Glomerular visceral epithelial cell (primary cell): Measurements from ENCODE around the gene FNBP1L.

Experiments used
- DNase-seq: peaks from one replicate; pipeline ENCODE4 v3.0.0-alpha.2; 2016; ENCODE audit errors: extremely low spot score

FNBP1L gene

GRCh38 chr1:93591676-93592550 is 144.0 kb downstream of the FNBP1L start:
- DNase-seq, result peak; percentile 98

DNA sequence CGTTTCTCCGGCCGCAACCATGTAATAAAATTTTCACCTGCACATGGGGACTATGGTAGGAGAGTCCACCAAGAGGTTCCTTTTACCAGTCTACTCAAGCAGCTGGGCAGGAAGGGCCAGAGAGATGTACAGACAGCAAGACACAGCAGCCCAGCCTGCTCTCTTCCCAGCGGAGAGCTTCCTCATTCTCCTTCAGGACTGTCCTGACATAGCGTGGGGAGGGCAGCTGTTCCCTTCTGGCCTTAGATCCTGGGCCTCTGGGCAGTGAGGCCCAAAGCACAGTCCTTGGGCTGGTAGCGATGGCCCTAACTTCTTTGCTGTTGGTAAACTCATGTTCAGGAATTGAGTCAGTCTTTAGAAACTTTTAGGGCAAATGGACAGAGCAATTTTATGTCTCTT is 144.6 kb downstream of the FNBP1L start:
- peak; percentile 73 for DNase-seq

DNA sequence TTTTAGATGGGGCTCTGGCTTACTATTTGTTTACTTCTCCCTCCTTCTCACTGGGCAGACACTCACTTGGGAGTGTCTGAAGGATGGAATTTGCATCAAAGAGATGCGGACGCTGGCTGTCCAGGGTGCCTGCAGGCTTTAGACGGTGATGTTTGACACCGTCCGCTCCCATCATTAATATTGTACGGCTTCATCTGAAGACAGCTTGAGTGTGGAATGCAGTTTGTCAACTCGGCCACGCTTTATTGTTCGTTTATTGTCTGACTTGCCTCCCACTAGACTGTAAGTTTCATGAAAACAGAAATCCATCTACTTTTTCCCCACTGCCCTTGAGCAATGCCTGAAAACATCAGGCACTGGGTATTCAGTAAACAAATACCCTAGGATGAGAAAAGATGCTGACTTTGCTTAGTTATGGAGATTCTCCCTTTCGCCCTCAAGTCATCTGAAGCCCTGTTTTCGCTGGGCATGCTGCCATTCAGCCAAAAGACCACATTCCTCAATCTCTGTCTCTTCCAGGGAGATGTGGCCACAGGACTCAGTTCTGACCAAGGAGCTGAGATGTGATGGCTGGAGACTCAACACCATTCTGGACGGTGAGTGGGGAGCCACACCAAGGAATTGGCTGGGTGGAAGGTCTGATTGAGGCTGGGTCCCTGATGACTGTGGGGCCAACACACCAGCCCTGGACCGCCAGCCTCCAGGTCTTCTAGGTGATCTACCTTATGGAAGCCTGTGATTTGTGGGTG is 146.1 kb downstream of the FNBP1L start:
- no peak for DNase-seq

GRCh38 chr1:93594603-93594880 is 146.6 kb downstream of the FNBP1L start:
- no peak for DNase-seq

DNA sequence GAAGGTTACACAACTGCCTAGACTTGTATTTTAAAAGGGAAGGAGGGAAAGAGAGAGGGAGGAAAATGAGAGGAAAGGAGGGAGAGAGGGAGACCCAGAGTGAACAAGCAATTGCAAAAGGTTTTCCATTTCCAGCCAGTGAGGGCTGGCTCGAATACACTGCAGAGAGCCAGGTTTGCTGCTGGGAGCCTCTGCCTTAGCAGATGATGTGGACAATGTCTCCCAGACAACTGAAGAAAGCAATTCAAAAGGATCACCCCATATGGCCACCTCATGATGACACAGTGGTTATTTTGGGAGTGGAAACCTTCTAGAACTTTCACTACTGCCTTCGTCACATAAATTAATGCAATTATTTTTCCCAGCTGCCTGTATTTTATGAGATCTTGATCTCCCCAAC is 147.3 kb downstream of the FNBP1L start:
- no peak for DNase-seq

DNA sequence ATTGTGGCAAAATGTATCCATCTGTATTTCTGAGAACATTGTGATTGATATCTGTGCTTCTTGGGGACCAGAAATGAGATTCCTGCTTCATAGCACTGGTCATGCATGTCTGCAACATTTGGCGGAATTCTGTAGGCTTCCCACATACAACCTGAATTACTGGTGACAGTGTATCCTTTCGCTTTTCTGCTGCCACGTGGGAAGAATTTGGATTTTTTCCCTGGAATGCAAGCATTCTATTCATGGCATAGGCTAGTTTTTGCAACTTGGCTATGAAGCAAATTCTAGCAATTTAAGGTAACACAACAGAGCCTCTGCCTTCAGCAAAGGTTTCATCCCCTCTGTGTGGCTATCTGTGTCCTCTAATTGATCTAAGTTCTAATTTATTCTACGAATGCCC is 147.8 kb downstream of the FNBP1L start:
- DNase-seq, result no peak

DNA sequence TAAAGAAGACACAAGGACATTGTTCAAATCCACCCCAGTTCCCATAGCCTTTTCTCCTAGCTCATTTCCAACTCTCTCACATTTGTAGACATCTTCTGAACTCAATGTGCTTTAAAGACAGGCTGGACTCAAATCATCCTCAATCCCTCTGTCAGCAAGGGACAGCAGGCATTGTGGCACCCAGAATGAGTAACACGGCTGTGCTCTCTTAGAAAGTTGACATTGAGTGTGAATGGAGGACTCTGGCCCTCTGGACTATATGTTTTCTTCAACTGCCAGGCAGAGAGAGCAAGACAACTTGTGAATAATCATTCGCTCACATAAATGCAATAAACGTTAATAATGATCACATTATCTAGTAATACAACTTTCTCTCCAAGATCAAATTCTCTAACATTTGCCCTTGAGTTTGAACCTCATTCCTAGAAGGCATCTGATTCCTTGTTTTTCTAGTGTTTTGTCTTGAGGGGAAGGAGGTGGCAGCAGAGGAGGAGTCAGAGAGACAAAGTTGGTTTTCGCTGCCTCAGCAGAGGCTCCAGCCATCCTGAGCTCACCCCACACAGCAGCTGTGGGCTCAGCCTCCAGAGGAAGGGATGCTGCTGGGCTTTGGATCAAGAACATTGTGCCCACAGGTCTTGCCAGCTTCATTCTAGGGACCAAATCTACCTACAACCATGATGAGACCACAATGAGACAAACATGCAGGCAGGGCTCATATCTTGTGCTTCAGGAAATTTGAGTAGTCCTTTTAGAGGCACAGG is 148.6 kb downstream of the FNBP1L start:
- DNase-seq, result no peak

DNA sequence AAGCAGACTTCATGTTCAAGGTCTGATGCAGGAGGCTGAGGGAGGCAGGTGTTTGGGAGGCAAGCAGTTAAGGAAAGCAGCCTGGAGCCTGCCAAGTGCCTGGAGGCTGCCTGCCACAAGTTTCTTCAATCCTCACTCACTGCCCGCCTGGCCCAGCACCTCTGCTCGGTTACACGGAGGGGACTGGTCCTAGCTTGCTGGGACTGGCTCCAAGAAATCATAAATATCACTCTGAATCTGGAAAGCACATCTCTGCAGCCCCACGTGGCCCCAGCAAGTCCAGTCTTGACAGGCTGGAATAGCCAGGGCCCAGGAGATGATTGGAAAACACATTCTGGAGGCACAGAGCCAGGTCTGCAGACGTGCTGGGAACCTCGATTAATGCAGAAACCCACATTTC is 149.8 kb downstream of the FNBP1L start:
- DNase-seq, result no peak

DNA sequence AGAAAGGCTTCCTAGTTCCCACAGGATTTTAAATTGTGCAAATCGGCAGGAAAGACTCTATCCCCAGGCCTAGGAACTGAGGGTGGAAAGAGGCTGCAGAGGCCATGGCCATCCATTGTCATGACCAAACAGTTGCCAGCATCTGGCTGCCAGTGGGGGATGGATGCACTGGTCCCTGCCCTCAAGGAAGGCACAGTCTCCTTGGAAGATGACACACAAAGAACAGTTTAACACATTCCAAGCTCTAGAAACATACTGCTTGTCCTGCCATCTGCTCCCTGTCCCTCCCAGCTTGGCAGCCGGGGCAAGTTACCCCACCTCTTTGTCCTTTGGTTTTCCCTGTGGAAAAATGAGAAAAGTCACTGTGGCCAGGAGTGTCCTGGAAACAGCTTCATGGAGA is 150.5 kb downstream of the FNBP1L start:
- no peak for DNase-seq

- no peak for DNase-seq
Measured at GRCh38 chr1:93598861-93599439, 151.0 kb downstream of the FNBP1L start.

GRCh38 chr1:93599479-93599878 is 151.6 kb downstream of the FNBP1L start:
- DNase-seq, result no peak

DNA sequence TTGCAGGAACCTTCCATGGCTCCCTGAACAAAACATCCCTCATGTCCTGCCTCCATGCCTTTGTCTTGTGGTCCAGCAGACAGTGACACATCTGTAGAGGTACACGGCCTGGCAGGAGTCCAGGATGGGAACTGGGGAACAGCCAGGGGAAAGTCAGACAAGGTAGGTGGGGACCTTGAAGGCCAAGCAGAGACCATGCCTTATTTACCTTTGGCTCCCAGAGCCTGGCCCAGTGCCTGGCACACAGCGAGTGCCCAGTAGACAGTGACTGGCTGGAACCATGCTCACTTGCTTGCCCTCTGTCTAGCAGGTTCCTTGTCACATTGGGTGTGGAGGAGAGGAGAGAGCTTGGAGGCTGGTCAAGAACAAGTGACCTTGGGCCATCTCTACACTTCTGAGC is 152.7 kb downstream of the FNBP1L start:
- no peak for DNase-seq

DNA sequence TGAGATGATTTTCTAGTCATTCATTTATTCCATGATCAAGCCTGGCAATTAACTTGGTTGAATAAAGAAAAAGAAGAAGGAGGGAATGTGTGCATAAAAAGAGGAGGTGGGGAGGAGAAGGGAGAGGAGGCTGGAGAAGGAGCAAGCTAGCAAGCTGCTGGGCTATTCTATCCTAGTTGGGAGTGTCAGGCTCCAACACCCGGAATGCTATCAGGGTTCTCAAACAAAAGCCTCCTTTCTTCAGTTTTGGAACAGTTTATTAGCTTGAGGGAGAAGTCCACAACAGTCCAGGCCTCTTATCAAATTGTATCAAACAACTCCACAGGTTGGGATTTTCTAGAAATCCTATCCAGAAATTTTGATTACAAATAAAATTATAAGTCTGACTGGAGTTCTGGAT is 153.8 kb downstream of the FNBP1L start:
- DNase-seq, result no peak

DNA sequence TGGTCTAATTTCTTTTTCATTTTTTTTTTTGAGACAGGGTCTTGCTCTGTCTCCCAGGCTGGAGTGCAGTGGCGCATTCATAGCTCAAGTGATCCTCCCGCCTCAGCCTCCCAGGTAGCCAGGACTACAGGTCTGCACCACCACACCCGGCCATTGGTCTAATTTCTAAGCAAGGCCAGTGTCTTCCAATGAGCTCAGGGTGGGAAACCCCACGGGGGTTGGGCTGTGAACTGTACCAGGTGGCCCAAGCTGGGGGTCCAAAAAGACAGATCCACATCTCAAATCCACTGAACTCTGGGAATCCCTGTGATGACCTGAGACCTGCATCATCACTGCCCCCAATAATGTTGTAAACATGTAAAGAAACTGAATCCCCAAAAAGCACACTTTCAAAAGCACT is 154.2 kb downstream of the FNBP1L start:
- DNase-seq, result no peak

DNA sequence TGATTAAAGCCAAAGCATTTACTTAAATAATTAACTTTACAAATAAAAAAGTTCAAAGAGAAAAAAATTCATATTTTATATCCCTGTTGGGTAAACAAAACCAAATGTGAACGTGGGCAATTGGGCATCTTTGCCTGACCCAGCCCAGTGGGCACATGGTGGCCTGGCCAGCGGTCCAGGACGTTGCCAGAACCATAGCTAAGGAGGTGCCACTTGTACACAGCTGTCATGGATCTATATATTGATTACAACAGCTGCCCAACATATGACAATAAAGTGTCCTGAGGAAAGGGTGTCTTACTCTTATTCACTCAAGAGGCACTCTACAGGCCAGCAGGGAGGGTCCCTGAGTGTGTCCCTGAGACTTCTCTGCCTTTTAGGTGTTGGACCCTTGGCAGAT is 155.2 kb downstream of the FNBP1L start:
- no peak for DNase-seq

DNA sequence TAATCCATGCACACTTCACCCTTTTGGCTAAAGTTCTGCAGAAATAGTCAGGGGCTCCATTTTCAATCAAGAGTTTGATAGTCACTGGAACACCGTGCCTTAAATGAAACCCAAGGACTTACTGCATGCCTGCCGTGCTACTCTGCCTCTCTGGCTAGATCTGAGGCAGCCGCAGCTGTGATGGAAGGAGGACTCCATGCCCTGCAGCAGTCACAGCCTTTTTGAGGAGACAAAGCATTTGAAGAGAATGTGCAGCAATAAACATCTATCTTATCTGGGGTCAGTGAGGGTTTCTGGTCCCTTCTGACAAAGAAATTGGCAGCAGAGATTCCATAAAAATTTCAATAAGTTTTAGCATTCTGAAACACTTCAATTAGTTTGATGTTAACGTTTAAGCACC is 155.7 kb downstream of the FNBP1L start:
- no peak for DNase-seq
